ENCODE results near the gene DDX31.

DDX31 gene

GRCh38 chr9:132677976-132678375 is 8.2 kb upstream of the DDX31 start:
- no peak for ATAC-seq (ENCODE audit: low read depth)
- Histone ChIP-seq H3K36me3 (ENCODE audit: low read depth) (peaks cover 70% of the 10 kb centered on the region), H3K9me3 (ENCODE audit: severe bottlenecking) (no peaks in the 10 kb centered on the region), H3K27me3 (ENCODE audit: insufficient read depth, poor library complexity, severe bottlenecking) (no peaks in the 10 kb centered on the region), H3K27ac (ENCODE audit: poor library complexity, severe bottlenecking) (no peak overlapping the region), H3K4me3 (ENCODE audit: severe bottlenecking) (no peak overlapping the region), H3K4me1 (ENCODE audit: insufficient read depth, poor library complexity, severe bottlenecking) (no peaks in the 10 kb centered on the region)
- DNase-seq (ENCODE audit: low spot score): no peak
- TF ChIP-seq CTCF (IDR thresholded peaks at IDR 0.05; ENCODE audit: poor library complexity, severe bottlenecking): no peak

DNA sequence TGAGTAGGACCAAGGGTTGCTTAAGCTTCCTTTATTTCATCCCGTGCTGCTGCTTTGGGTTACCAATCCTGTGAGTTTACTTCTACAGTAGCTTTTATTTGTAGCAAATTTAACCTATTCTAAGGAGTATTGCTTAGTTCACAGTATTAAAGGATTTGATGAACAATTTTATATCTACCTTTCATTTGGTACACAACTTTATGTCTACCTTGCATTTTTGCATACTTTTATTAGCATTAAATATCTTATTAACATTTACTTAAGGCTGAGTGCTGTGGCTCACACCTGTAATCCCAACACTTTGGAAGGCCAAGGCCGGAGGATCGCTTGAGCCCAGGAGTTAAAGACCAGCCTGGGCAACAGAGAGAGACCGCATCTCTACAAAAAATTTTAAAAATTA is 4.7 kb upstream of the DDX31 start:
- H3K27me3 ChIP-seq (ENCODE audit: insufficient read depth, poor library complexity, severe bottlenecking): no peaks in the 10 kb centered on the region
- no peak overlapping the region for H3K4me3 ChIP-seq (ENCODE audit: severe bottlenecking)
- peaks cover 14% of the 10 kb centered on the region for H3K4me1 ChIP-seq (ENCODE audit: insufficient read depth, poor library complexity, severe bottlenecking)
- DNase-seq (ENCODE audit: low spot score) (no peak), ATAC-seq (ENCODE audit: low read depth) (no peak)
- no peak for TF ChIP-seq CTCF (IDR thresholded peaks at IDR 0.05; ENCODE audit: poor library complexity, severe bottlenecking)
- H3K27ac ChIP-seq (ENCODE audit: poor library complexity, severe bottlenecking): no peak overlapping the region
- peaks cover 40% of the 10 kb centered on the region for H3K36me3 ChIP-seq (ENCODE audit: low read depth)
- H3K9me3 ChIP-seq (ENCODE audit: severe bottlenecking): no peaks in the 10 kb centered on the region

DNA sequence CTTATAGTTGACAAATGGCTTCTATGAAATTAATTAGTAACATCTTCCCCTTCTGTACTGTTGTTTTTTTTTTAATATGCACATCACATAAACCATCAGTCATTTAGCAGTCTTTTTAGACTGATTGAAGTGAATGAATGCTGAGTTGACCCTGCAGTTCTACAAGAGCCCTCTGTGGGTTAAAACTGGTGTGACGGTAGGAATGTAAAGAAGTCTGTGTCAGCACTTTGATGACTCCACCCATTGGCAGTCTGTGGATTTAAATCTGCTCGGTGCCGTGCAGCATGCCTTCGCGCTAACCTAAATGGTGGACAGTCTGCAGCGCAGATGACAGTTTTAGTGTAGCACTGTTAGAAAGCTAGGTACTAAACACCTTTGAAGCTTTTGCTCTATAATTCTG is 3.6 kb upstream of the DDX31 start:
- Histone ChIP-seq H3K36me3 (ENCODE audit: low read depth) (peaks cover 28% of the 10 kb centered on the region), H3K4me3 (ENCODE audit: severe bottlenecking) (no peak overlapping the region), H3K4me1 (ENCODE audit: insufficient read depth, poor library complexity, severe bottlenecking) (peaks cover 17% of the 10 kb centered on the region), H3K9me3 (ENCODE audit: severe bottlenecking) (no peaks in the 10 kb centered on the region), H3K27ac (ENCODE audit: poor library complexity, severe bottlenecking) (no peak overlapping the region), H3K27me3 (ENCODE audit: insufficient read depth, poor library complexity, severe bottlenecking) (no peaks in the 10 kb centered on the region)
- no peak for DNase-seq (ENCODE audit: low spot score)
- no peak for TF ChIP-seq CTCF (IDR thresholded peaks at IDR 0.05; ENCODE audit: poor library complexity, severe bottlenecking)
- ATAC-seq (ENCODE audit: low read depth): no peak

DNA sequence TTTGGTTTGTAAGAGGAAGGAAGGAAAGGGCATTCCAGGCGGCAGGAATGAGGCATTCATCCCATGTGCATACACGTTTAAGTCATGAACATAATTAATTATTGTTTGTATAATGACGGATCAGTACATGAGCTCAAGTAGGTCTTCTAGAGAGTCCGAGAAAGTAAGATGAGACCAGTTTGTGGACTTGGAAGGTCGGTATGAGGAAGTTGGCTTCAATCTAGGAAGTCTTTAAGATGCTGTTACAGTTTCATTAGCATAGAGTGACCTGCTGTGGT is 2.6 kb upstream of the DDX31 start:
- Histone ChIP-seq H3K27ac (ENCODE audit: poor library complexity, severe bottlenecking) (peak overlapping the region; percentile 90), H3K27me3 (ENCODE audit: insufficient read depth, poor library complexity, severe bottlenecking) (no peaks in the 10 kb centered on the region), H3K4me3 (ENCODE audit: severe bottlenecking) (no peak overlapping the region), H3K9me3 (ENCODE audit: severe bottlenecking) (no peaks in the 10 kb centered on the region), H3K36me3 (ENCODE audit: low read depth) (peaks cover 18% of the 10 kb centered on the region), H3K4me1 (ENCODE audit: insufficient read depth, poor library complexity, severe bottlenecking) (peaks cover 17% of the 10 kb centered on the region)
- DNase-seq (ENCODE audit: low spot score) (no peak), ATAC-seq (ENCODE audit: low read depth) (peak; percentile 11; the same call in 1 of the 3 replicates)
- no peak for TF ChIP-seq CTCF (IDR thresholded peaks at IDR 0.05; ENCODE audit: poor library complexity, severe bottlenecking)

DNA sequence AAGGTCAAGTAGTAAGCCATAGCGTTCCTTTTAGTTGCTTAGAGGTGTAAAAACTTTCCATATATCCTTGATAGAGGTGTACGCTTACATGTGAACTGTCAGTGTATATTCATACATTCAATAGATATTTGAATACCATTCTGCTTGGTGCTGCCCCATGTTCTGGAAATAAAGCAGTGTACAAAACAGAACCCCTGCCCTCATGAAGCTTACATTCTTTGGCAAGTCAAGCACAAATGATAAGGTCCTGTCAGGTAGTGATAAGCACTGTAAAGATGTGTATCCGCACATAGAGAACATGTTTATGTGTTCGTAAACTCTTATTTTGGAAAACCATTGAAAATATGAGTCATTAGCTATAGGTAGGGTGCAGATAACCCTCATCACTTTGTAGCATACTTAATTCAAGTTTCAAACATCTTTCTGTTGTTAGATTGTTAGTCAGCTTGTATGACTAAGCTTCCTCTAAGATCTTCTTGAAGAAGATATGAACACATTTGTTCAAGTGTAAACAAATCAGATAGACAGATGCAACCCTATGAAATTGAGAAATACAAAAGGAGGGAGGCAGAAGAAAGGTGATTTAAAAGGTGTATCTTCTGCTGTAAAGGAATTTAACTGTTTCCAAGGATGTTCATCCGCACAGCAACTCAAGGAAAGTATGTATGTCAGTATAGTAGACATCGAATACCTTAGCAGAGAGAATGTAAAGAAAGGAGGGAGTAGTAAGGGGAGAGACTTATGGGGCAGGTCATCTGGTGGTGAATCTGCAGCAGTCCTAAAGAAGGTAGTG is 2.0 kb upstream of the DDX31 start:
- peak overlapping the region; percentile 79 for H3K4me3 ChIP-seq (ENCODE audit: severe bottlenecking)
- ATAC-seq (ENCODE audit: low read depth) (peak; percentile 24; the same call in 1 of the 3 replicates), DNase-seq (ENCODE audit: low spot score) (no peak)
- H3K27ac ChIP-seq (ENCODE audit: poor library complexity, severe bottlenecking): peak overlapping the region; percentile 90
- H3K27me3 ChIP-seq (ENCODE audit: insufficient read depth, poor library complexity, severe bottlenecking): no peaks in the 10 kb centered on the region
- H3K4me1 ChIP-seq (ENCODE audit: insufficient read depth, poor library complexity, severe bottlenecking): peaks cover 17% of the 10 kb centered on the region
- H3K9me3 ChIP-seq (ENCODE audit: severe bottlenecking): no peaks in the 10 kb centered on the region
- no peak for TF ChIP-seq CTCF (IDR thresholded peaks at IDR 0.05; ENCODE audit: poor library complexity, severe bottlenecking)
- H3K36me3 ChIP-seq (ENCODE audit: low read depth): peaks cover 13% of the 10 kb centered on the region

All from RWPE2 (cell line).